ENCODE results near the gene ARHGAP40.

ARHGAP40 gene

DNA sequence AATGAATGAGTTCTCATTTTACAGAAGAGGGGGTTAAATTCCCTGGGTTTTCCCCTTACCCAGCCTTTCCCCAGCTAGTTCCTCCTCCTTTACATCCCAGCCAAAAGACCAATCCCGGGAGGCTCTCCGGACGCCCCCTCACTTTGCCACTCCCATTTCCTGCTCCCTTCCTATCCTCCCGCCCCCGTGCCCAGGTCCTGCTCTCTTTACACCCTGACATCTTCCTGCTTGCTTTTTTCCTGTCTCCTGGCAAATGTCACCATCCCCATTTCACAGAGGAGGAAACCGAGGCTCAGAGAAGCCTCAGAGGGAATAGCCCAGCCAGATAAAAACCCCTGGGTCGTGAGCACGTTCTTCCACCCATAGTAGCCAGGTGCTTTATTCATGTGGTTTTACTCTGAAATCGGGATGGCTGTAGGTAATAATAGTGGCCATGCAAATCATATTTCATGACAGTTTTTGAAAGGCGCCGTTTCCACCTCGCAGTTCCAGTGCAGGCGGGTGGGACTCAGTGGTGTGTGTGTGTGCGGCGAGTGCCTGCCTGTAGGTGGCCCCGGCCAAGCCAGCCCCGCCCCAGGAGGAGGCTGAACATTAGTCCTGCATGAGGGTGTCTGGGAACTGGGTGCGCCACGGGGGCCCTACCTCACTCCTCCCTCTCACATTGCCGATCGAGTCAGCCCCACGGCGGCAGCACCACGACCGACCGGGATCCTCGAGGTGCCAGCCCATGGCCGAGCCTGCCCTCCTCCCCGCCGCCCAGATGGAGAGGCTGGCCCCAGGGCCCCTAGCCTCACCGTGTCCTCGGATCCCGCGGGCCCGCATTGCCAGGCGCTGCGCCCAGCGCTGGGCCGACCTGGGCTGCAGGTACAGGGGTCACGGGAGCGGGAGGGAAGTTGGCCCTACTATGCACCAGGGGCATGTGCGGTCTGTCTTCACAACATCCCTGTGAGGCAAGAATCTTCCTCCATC, at the start of gene ARHGAP40:
Gene ARHGAP40, plus strand, starts transcription at position 594 of the 969 bp plus-strand sequence.
- DNase-seq (ENCODE audit: low read depth in 1 of 2, low spot score in 1 of 2), result no peak

DNA sequence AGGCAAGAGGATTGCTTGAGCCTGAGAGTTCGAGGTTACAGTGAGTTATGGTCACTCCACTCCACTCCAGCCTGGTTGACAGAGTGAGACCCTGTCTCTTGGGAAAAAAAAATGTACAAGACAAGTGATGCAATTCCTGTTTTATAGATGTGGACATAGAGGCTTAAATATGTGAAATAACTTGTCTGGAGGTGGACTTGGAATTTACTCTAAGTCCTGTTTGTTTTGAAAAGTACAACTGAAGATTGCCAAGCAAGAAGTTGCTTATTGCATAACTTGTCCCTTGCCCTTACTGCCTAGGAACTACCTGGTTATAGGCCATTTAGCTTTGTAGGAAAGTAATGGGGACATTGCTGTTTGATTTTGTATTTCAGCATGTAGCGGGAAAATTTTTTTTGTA, 46.6 kb upstream of the ARHGAP40 start:
- DNase-seq (ENCODE audit: low read depth in 1 of 2, low spot score in 1 of 2), result no peak

DNA sequence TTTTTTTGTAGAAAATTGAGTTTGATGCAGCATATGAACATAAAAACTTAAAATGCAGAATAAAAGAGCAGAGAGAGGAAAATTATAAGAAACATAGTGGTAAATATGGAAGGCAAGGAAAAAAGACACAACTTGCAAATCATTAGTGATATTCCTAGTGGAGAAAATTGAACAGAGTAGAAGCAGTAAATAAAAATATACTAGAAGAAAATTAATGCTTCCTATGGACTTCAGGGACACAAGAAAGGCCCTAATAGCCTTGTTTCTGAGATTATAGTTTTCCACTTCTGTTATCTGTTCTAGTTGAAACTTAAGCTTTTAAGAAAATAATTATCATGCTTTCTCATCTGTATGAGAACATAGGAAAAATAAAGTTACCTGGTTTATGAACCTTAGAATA, 46.2 kb upstream of the ARHGAP40 start:
- no peak for DNase-seq (ENCODE audit: low read depth in 1 of 2, low spot score in 1 of 2)

GRCh38 chr20:38557174-38557573, 44.4 kb upstream of the ARHGAP40 start:
- DNase-seq (ENCODE audit: low read depth in 1 of 2, low spot score in 1 of 2), result no peak

DNA sequence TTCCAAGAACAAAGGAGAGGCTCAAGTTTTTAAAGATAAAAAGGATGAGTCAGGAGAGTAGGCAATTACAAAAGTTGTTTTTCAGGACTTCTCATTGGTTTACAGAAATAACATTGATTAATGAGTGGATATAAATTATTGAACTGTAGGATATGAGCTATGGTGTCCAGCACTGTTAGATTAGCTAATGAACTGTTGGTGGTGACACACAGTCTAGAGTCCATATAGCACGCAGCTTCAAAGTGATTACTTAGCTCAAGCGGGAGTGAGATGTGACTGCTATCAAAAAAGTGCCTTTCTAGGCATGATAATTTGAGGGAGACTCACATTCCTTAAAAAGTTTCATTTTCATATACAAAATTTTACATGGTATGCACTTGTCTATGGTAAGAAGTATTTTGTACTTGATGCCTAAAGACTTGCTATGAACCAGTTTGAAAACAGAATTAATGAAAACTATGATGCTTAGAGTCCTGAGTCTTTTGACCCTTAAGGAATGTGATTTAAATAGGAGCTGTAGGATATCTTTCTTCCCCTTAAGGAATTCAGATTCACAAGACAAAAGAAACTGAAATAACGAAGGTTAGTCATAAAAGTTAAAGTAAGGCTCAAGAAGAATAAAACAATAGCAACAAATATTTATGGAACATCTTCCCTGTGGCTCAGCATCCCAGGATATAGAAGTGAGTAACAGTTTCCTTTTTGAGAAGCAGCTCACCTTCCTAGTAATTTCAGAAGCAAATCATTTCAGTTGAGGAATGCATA, 42.8 kb upstream of the ARHGAP40 start:
- no peak for DNase-seq (ENCODE audit: low read depth in 1 of 2, low spot score in 1 of 2)

GRCh38 chr20:38559764-38560163, 41.8 kb upstream of the ARHGAP40 start:
- no peak for DNase-seq (ENCODE audit: low read depth in 1 of 2, low spot score in 1 of 2)

DNA sequence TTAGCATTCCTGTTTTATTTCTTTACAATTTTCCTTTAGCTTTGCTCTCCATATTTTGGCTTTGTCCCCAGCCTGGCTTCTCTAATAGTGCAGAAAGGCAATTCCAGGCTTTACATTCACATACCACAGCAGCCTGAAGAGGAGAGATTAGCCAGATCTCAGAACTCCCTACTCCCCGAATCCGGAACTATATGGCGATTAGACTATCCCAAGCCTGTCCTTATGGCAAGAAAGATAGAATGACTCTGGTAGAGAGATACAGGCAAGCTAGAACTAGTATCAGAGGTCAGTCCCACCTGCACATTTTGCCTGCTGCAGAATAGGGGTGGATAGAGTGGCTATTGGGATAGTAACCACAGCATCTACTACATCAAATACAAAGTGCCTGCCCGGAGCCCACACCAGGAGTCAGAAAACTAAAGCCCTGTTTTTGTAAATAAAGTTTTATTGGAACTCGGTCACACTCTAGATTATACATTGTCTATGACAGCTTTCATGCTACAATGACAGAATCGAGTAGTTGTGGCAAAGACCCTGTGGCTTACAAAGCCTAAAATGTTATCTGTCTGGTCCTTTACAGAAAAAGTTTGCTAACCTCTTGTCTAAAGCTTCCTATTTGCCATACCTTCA, 37.7 kb upstream of the ARHGAP40 start:
- no peak for DNase-seq (ENCODE audit: low read depth in 1 of 2, low spot score in 1 of 2)

- no peak for DNase-seq (ENCODE audit: low read depth in 1 of 2, low spot score in 1 of 2)
These were observed 36.9 kb upstream of the ARHGAP40 start for GRCh38 chr20:38564680-38565079.

DNA sequence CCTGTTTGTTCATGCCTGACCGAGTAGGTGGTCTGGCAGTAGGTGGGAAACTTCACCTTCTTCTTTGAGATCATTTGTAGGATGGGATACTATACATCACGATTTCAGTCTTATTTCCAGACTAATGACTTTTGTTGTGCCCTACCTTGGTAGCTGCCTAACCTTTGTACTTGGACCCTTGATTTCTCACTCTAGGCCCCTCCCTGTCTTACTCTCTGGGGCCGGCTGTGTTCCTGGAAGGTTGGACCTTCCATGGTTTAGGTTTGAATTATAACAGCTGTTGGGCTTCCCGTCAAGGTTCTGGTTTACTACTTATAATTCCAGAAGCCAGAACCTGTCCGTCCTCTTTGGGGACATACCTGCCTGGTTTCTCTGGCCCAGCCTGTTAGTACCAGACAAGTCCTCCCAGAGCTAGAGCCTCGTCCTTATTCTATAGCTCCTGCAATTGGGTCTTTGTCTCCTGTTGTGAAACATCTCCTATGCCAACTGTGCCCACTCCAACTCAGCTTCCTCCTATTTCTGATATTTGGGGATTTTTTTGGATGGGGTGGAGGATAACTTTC, 35.5 kb upstream of the ARHGAP40 start:
- no peak for DNase-seq (ENCODE audit: low read depth in 1 of 2, low spot score in 1 of 2)

DNA sequence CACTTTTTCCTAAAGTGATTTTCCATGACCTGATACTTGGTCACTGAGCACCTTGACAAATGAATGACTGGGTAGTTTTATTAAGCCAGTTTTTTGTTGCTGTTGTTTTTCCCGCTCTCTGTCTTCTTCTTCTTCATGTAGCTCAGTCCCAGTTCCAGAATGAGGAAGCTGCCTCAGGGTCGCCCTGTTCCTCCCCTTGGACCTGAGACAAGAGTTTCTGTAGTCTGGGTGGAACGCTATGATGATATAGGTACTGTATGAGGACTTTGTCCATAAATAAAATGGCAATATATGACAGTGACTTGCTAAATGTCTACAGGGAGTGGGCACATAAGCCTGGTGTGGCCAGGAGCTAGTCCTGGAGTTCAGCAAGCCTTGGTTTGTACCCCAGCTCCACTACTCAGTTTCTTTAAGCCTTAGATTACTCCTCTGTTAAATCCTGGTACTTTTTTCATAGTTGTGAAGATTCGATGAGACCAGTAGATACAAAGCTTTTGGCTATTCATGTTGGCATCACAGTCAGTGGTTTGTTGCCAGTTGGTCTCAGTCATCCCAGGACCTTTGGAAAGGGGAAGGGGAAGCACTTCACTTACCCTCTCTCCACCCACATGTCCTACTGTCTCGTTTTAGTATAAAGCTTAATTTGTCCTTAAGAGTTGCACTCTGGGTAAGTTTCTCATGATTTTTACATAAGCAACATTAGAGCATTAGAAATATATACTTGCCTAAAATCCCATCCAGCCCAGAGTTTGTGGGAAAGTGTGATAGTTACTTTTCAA, 31.7 kb upstream of the ARHGAP40 start:
- no peak for DNase-seq (ENCODE audit: low read depth in 1 of 2, low spot score in 1 of 2)

DNA sequence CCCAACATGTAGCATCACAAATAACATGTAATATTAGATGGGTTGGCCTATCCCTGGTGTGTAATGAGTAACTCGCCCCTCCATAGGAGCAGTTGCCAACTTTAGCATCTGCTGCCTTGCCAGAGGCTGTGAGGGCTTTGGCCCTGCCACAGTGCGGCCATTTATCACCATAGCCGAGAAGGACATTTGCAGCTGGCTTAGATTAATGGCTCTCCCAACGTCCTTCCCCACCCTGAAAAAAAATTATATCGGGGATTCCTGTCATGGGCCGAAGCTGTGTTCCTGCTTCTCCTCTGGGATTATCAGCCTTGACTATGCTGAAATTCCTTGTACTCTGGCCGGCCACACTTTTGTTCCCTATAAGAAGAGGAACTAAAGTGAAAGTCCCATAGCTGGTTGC, 28.2 kb upstream of the ARHGAP40 start:
- DNase-seq (ENCODE audit: low read depth in 1 of 2, low spot score in 1 of 2), result no peak

DNA sequence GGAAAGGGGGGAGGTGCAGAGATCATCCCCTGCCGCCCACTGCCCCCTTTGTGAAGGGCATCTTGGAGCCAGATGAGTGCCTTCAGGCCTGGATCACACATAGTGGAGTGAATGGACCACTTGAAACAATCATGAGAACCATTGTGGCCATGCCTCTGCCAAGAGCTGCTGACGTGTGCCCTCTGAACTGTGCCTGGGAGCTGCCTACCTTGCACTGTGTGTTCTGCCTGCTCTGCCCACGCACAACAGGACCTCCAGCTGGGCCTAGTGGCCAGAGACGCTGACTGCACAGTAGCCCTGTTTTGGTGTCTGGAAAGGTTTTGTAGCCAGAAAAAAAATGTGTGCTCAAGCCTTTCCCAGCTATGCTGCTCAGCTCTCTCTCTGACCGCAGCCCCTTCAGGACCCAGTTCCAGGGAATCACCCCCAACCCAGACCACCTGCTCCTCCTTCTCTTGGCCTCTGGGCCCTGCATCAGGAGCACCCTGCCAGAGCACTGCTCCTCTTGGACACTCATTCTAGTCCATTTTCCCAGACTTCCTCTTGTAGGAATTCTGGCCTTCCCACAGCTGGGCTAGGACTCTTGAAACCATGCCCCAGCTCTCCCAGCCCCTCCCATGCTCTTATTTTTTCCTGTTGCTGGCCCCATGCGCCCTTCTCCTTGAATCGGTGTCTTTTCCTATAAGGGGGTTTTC, 22.2 kb upstream of the ARHGAP40 start:
- no peak for DNase-seq (ENCODE audit: low read depth in 1 of 2, low spot score in 1 of 2)

GRCh38 chr20:38579921-38580320, 21.7 kb upstream of the ARHGAP40 start:
- DNase-seq (ENCODE audit: low read depth in 1 of 2, low spot score in 1 of 2), result no peak

GRCh38 chr20:38581013-38581412, 20.6 kb upstream of the ARHGAP40 start, which contains the start of gene ADIG:
Gene ADIG, plus strand, starts transcription at chr20:38581197. Its CDS starts 54 bp downstream, at chr20:38581251.
- no peak for DNase-seq (ENCODE audit: low read depth in 1 of 2, low spot score in 1 of 2)

GRCh38 chr20:38581830-38582358, 19.7 kb upstream of the ARHGAP40 start:
- no peak for DNase-seq (ENCODE audit: low read depth in 1 of 2, low spot score in 1 of 2)

- no peak for DNase-seq (ENCODE audit: low read depth in 1 of 2, low spot score in 1 of 2)
These were observed 18.3 kb upstream of the ARHGAP40 start for GRCh38 chr20:38583306-38583705.

- DNase-seq (ENCODE audit: low read depth in 1 of 2, low spot score in 1 of 2), result no peak
These were observed 17.4 kb upstream of the ARHGAP40 start for GRCh38 chr20:38584099-38584763.

DNA sequence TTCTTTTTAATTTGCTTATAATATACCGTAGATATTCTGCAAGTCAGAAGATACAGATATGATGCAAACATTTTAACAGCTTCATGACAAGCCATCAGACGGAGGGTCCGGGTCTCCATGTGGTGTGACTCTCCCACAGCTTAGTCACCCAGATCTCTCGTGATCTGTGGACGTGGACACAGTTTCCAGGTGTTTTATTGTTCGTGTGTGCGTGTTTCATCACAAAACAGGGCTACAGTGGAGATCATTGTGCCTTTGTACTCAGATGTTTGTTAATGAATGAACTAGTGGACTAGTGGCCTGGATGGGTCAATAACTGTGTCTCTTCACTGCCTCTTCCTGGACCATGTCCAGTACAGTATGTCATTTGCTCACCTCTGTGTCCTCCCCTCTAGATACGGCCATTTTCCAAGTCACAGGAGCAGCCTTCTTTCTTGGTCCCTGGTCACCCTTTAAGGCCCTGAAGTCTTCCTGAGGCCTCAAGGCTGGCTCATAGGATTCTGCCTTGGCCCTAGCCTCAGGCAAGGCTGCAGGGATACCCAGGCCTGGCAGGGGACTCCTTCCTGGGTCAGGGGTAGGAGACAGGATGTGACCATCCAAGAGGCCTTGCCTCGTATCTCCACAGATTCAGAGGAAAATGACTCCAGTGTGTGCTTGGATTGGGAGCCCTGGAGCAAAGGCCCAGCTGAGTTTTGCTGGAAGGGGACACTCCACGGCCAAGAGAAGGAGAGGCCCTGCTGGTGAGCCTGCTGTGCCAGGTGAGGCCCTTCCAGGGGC, 16.0 kb upstream of the ARHGAP40 start:
- DNase-seq (ENCODE audit: low read depth in 1 of 2, low spot score in 1 of 2), result no peak

All from activated T-helper 1 cell treated with anti-CD3 and anti-CD28 coated beads, Interleukin-2, amount 50 U/mL, for 16 hours (primary cell).